ENCODE measurements around the gene ARID2.

ARID2 gene

GRCh38 chr12:45745861-45746277, 16.4 kb downstream of the ARID2 start:
- H3K4me2 ChIP-seq (ENCODE audit: low read length), result no peak overlapping the region
- H3K4me3 ChIP-seq (ENCODE audit: low read depth, low read length), result no peak overlapping the region
- no peak overlapping the region for H3K27ac ChIP-seq (ENCODE audit: low read depth, low read length)
- no peak overlapping the region for H4K91ac ChIP-seq (ENCODE audit: low read depth, low read length)
- DNase-seq, result peak in 1 of 2 donors; percentile 31
- H2BK120ac ChIP-seq (ENCODE audit: insufficient read depth, low read length, poor library complexity), result no peak overlapping the region
- no peaks in the 10 kb centered on the region for H3K27me3 ChIP-seq (ENCODE audit: insufficient read depth, low read length)
- H3K4ac ChIP-seq (ENCODE audit: low read depth, low read length), result peak overlapping the region; percentile 58
- no peaks in the 10 kb centered on the region for H3K9me3 ChIP-seq (ENCODE audit: insufficient read depth, low read depth, low read length)
- H2AFZ ChIP-seq (ENCODE audit: insufficient read depth, low read length, poor library complexity), result no peak overlapping the region
- peaks cover 4 to 5% of the 10 kb centered on the region in 2 experiments for H3K36me3 ChIP-seq (ENCODE audit: control insufficient read depth in 1 of 2, insufficient read depth in 2 of 2, low read length in 2 of 2)
- H3K23ac ChIP-seq (ENCODE audit: low read length), result no peak overlapping the region
- H3K9ac ChIP-seq (ENCODE audit: low read length), result no peak overlapping the region
- peaks cover 3% of the 10 kb centered on the region for H3K79me2 ChIP-seq (ENCODE audit: control insufficient read depth, insufficient read depth, low read length, poor library complexity)
- H2BK5ac ChIP-seq (ENCODE audit: low read depth, low read length, poor library complexity), result no peak overlapping the region
- H3K14ac ChIP-seq (ENCODE audit: low read length), result no peak overlapping the region
- no peaks in the 10 kb centered on the region for H3K79me1 ChIP-seq (ENCODE audit: low read length)
- no CpG with 5 or more reads among the region's 1 CpG for WGBS (ENCODE audit: extremely low coverage, insufficient coverage, insufficient read length)
- H2AK5ac ChIP-seq (ENCODE audit: low read length), result no peak overlapping the region
- H3K18ac ChIP-seq (ENCODE audit: low read length), result no peak overlapping the region
- H3K4me1 ChIP-seq (ENCODE audit: control insufficient read depth in 1 of 2, insufficient read depth in 2 of 2, low read length in 2 of 2), result peaks cover 0 to 1% of the 10 kb centered on the region in 2 experiments
- no peak overlapping the region for H4K8ac ChIP-seq (ENCODE audit: low read depth, low read length)
- no peak overlapping the region for H4K12ac ChIP-seq (ENCODE audit: low read depth, low read length)
- H2BK12ac ChIP-seq (ENCODE audit: low read length), result no peak overlapping the region

- WGBS (ENCODE audit: extremely low coverage, insufficient coverage, insufficient read length), result no CpG with 5 or more reads among the region's 3 CpGs
- H3K4me1 ChIP-seq (ENCODE audit: control insufficient read depth in 1 of 2, insufficient read depth in 2 of 2, low read length in 2 of 2), result no peaks in the 10 kb centered on the region
Measured at GRCh38 chr12:45756666-45757065, 27.2 kb downstream of the ARID2 start.

GRCh38 chr12:45757172-45757571, 27.7 kb downstream of the ARID2 start:
- Histone ChIP-seq H2AK5ac (ENCODE audit: low read length) (no peak overlapping the region), H3K18ac (ENCODE audit: low read length) (no peak overlapping the region), H2BK120ac (ENCODE audit: insufficient read depth, low read length, poor library complexity) (no peak overlapping the region), H2BK12ac (ENCODE audit: low read length) (no peak overlapping the region), H2BK5ac (ENCODE audit: low read depth, low read length, poor library complexity) (no peak overlapping the region), H2AFZ (ENCODE audit: insufficient read depth, low read length, poor library complexity) (no peak overlapping the region), H3K4me3 (ENCODE audit: low read depth, low read length) (no peak overlapping the region), H3K27me3 (ENCODE audit: insufficient read depth, low read length) (no peaks in the 10 kb centered on the region), H4K12ac (ENCODE audit: low read depth, low read length) (no peak overlapping the region), H3K36me3 (ENCODE audit: control insufficient read depth in 1 of 2, insufficient read depth in 2 of 2, low read length in 2 of 2) (peaks cover 2% of the 10 kb centered on the region in 2 experiments), H4K91ac (ENCODE audit: low read depth, low read length) (no peak overlapping the region), H3K27ac (ENCODE audit: low read depth, low read length) (no peak overlapping the region), H3K9ac (ENCODE audit: low read length) (no peak overlapping the region), H3K14ac (ENCODE audit: low read length) (no peak overlapping the region), H3K4ac (ENCODE audit: low read depth, low read length) (no peak overlapping the region), H3K23ac (ENCODE audit: low read length) (no peak overlapping the region), H3K79me2 (ENCODE audit: control insufficient read depth, insufficient read depth, low read length, poor library complexity) (no peaks in the 10 kb centered on the region), H3K9me3 (ENCODE audit: insufficient read depth, low read depth, low read length) (no peaks in the 10 kb centered on the region), H3K4me2 (ENCODE audit: low read length) (no peak overlapping the region), H3K4me1 (ENCODE audit: control insufficient read depth in 1 of 2, insufficient read depth in 2 of 2, low read length in 2 of 2) (no peaks in the 10 kb centered on the region), H3K79me1 (ENCODE audit: low read length) (no peaks in the 10 kb centered on the region), H4K8ac (ENCODE audit: low read depth, low read length) (no peak overlapping the region)
- WGBS (ENCODE audit: extremely low coverage, insufficient coverage, insufficient read length), result no CpG with 5 or more reads among the region's 3 CpGs
- no peak for DNase-seq

More at GRCh38 chr12:45756666-45757065, 27.2 kb downstream of the ARID2 start:
- Histone ChIP-seq H3K14ac (ENCODE audit: low read length) (no peak overlapping the region), H3K4me3 (ENCODE audit: low read depth, low read length) (no peak overlapping the region), H2BK120ac (ENCODE audit: insufficient read depth, low read length, poor library complexity) (no peak overlapping the region), H4K91ac (ENCODE audit: low read depth, low read length) (no peak overlapping the region), H3K27ac (ENCODE audit: low read depth, low read length) (no peak overlapping the region), H3K18ac (ENCODE audit: low read length) (no peak overlapping the region), H3K4ac (ENCODE audit: low read depth, low read length) (no peak overlapping the region), H3K79me2 (ENCODE audit: control insufficient read depth, insufficient read depth, low read length, poor library complexity) (no peaks in the 10 kb centered on the region), H3K23ac (ENCODE audit: low read length) (no peak overlapping the region), H2BK12ac (ENCODE audit: low read length) (no peak overlapping the region), H4K12ac (ENCODE audit: low read depth, low read length) (no peak overlapping the region), H2AK5ac (ENCODE audit: low read length) (no peak overlapping the region), H3K9me3 (ENCODE audit: insufficient read depth, low read depth, low read length) (no peaks in the 10 kb centered on the region), H3K27me3 (ENCODE audit: insufficient read depth, low read length) (no peaks in the 10 kb centered on the region), H3K36me3 (ENCODE audit: control insufficient read depth in 1 of 2, insufficient read depth in 2 of 2, low read length in 2 of 2) (peaks cover 2% of the 10 kb centered on the region in 2 experiments), H3K4me2 (ENCODE audit: low read length) (no peak overlapping the region), H3K79me1 (ENCODE audit: low read length) (no peaks in the 10 kb centered on the region), H2BK5ac (ENCODE audit: low read depth, low read length, poor library complexity) (no peak overlapping the region), H2AFZ (ENCODE audit: insufficient read depth, low read length, poor library complexity) (no peak overlapping the region), H3K9ac (ENCODE audit: low read length) (no peak overlapping the region), H4K8ac (ENCODE audit: low read depth, low read length) (no peak overlapping the region)
- no peak for DNase-seq

GRCh38 chr12:45760333-45760732, 30.8 kb downstream of the ARID2 start:
- Histone ChIP-seq H3K4me1 (ENCODE audit: control insufficient read depth in 1 of 2, insufficient read depth in 2 of 2, low read length in 2 of 2) (no peaks in the 10 kb centered on the region), H3K4me3 (ENCODE audit: low read depth, low read length) (no peak overlapping the region), H3K9me3 (ENCODE audit: insufficient read depth, low read depth, low read length) (no peaks in the 10 kb centered on the region), H3K23ac (ENCODE audit: low read length) (no peak overlapping the region), H3K14ac (ENCODE audit: low read length) (no peak overlapping the region), H3K36me3 (ENCODE audit: control insufficient read depth in 1 of 2, insufficient read depth in 2 of 2, low read length in 2 of 2) (peaks cover 0 to 2% of the 10 kb centered on the region in 2 experiments), H3K4me2 (ENCODE audit: low read length) (no peak overlapping the region), H2BK5ac (ENCODE audit: low read depth, low read length, poor library complexity) (no peak overlapping the region), H2AK5ac (ENCODE audit: low read length) (no peak overlapping the region), H4K12ac (ENCODE audit: low read depth, low read length) (no peak overlapping the region), H3K18ac (ENCODE audit: low read length) (no peak overlapping the region), H3K79me1 (ENCODE audit: low read length) (no peaks in the 10 kb centered on the region), H3K79me2 (ENCODE audit: control insufficient read depth, insufficient read depth, low read length, poor library complexity) (no peaks in the 10 kb centered on the region), H3K27ac (ENCODE audit: low read depth, low read length) (no peak overlapping the region), H3K4ac (ENCODE audit: low read depth, low read length) (no peak overlapping the region), H2BK120ac (ENCODE audit: insufficient read depth, low read length, poor library complexity) (no peak overlapping the region), H3K27me3 (ENCODE audit: insufficient read depth, low read length) (no peaks in the 10 kb centered on the region), H4K91ac (ENCODE audit: low read depth, low read length) (no peak overlapping the region), H3K9ac (ENCODE audit: low read length) (no peak overlapping the region), H2AFZ (ENCODE audit: insufficient read depth, low read length, poor library complexity) (no peak overlapping the region), H4K8ac (ENCODE audit: low read depth, low read length) (no peak overlapping the region), H2BK12ac (ENCODE audit: low read length) (no peak overlapping the region)
- no CpG with 5 or more reads among the region's 4 CpGs for WGBS (ENCODE audit: extremely low coverage, insufficient coverage, insufficient read length)
- no peak for DNase-seq
